Lung (tissue), 12 donors: ENCODE results near the gene TMEM131. TPM values are rescaled to one million over a fixed set of nuclear protein-coding genes. Genes with fewer than 3 reads are reported as not detected.

Experiments
- ATAC-seq: fragments of 200-7000 bp; cut with Tn5 transposase; one replicate; pipeline ENCODE4 v1.9.1; 2020; ENCODE audit warnings: moderate number of reproducible peaks; ENCODE audit not compliant: insufficient read depth, low FRiP score
- DNase-seq, 3 donors: peaks; one replicate each; pipeline ENCODE4 v3.0.0-alpha.2; 2013 to 2017
- H3K27ac ChIP-seq, 2 donors: one replicate each; pipeline ENCODE4 v1.5.1; 2013; ENCODE audit warnings: mild to moderate bottlenecking in 2 of 2, moderate library complexity in 2 of 2, control low read depth in 1 of 2, inconsistent platforms in 1 of 2, low read depth in 1 of 2, low read length in 1 of 2
- H3K27me3 ChIP-seq, 3 donors: one replicate each; pipeline ENCODE4 v1.5.1; 2013; ENCODE audit warnings: low read length in 2 of 3; ENCODE audit not compliant: control insufficient read depth in 3 of 3, insufficient read depth in 3 of 3
- H3K36me3 ChIP-seq, 4 donors: one replicate each; pipeline ENCODE4 v1.5.1; 2013; ENCODE audit warnings: low read length in 4 of 4, mild to moderate bottlenecking in 1 of 4, moderate library complexity in 1 of 4; ENCODE audit not compliant: control insufficient read depth in 4 of 4, insufficient read depth in 4 of 4
- H3K4me1 ChIP-seq, 5 donors: one replicate each; pipeline ENCODE4 v1.5.1; 2013; ENCODE audit warnings: low read length in 5 of 5, mild to moderate bottlenecking in 2 of 5, moderate library complexity in 1 of 5; ENCODE audit not compliant: control insufficient read depth in 5 of 5, insufficient read depth in 5 of 5
- H3K4me3 ChIP-seq: one replicate; pipeline ENCODE4 v1.5.1; 2013; ENCODE audit warnings: mild to moderate bottlenecking, control low read depth, moderate library complexity
- H3K9ac ChIP-seq, 2 donors: one replicate each; pipeline ENCODE4 v1.5.1; 2013; ENCODE audit warnings: low read length in 2 of 2, control low read depth in 1 of 2; ENCODE audit not compliant: insufficient read depth in 1 of 2
- H3K9me3 ChIP-seq, 4 donors: one replicate each; pipeline ENCODE4 v1.5.1; 2013; ENCODE audit warnings: low read length in 3 of 4, mild to moderate bottlenecking in 1 of 4, moderate library complexity in 1 of 4; ENCODE audit not compliant: control insufficient read depth in 4 of 4, insufficient read depth in 3 of 4
- CTCF ChIP-seq: IDR thresholded peaks from 2 replicates; pipeline ENCODE4 v1.5.1; 2012; ENCODE audit warnings: mild to moderate bottlenecking; ENCODE audit errors: control extremely low read depth, extremely low read depth
- WGBS, 2 donors: extraction: QIAGEN DNeasy Blood & Tissue Kit; methylation state at CpG; one replicate each; pipeline ENCODE4 v1.1.7; 2013; 5-methylcytosine and 5-hydroxymethylcytosine counted together
- polyA plus RNA-seq, 2 donors: library from polyadenylated mRNA; stranded (reverse); fragments of 200-250 nt; gene quantifications; one replicate each; pipeline ENCODE4 v1.2.1, GENCODE V29; 2013
- total RNA-seq, 2 donors: library from RNA; depleted of rRNA in 1 of 2; stranded (reverse); fragments of >200 nt in 1 of 2; gene quantifications; one replicate each; pipeline ENCODE4 v1.2.1, GENCODE V29; 2014 to 2021
- donor health status: control.
- donor health status: control.
- donor health status: Bipolar disorder and iron deficiency.
- donor health status: healthy.
- donor health status: DM: yes; HTN: yes; CAD: no.

Gene TMEM131
- total and polyA plus RNA-seq, 4 donors: 9.3 to 54.0 (median 23.7) TPM

GRCh38 chr2:97717613-97717995 is 278.1 kb downstream of the TMEM131 start:
- peaks cover 0 to under 1% (median 0%) of the 10 kb centered on the region in 3 donors for H3K27me3 ChIP-seq
- no peak overlapping the region for H3K27ac ChIP-seq
- no peak for DNase-seq
- H3K4me1 ChIP-seq: no peaks in the 10 kb centered on the region
- H3K9ac ChIP-seq: no peak overlapping the region
- ATAC-seq: no peak
- no peaks in the 10 kb centered on the region for H3K36me3 ChIP-seq
- no peak for TF ChIP-seq CTCF
- H3K9me3 ChIP-seq: no peaks in the 10 kb centered on the region
- H3K4me3 ChIP-seq: no peak overlapping the region
- 57 to 64% methylated on average over 3 of the region's 3 CpGs for WGBS, 2 donors

- Histone ChIP-seq H3K4me1 (no peaks in the 10 kb centered on the region), H3K36me3 (no peaks in the 10 kb centered on the region), H3K4me3 (no peak overlapping the region), H3K27me3 (no peaks in the 10 kb centered on the region), H3K9me3 (no peaks in the 10 kb centered on the region), H3K27ac (no peak overlapping the region), H3K9ac (no peak overlapping the region)
- TF ChIP-seq CTCF: no peak
- 86 to 92% methylated on average over 20 to 21 of the region's 21 CpGs for WGBS, 2 donors
- ATAC-seq (no peak), DNase-seq (peak in 1 of 3 donors; percentile 9)
Measured at GRCh38 chr2:97716695-97717612, 278.8 kb downstream of the TMEM131 start.

- no peak for TF ChIP-seq CTCF
- H3K4me1 ChIP-seq: no peaks in the 10 kb centered on the region
- DNase-seq (no peak), ATAC-seq (no peak)
- no peak overlapping the region for H3K4me3 ChIP-seq
- H3K36me3 ChIP-seq: no peaks in the 10 kb centered on the region
- WGBS, 2 donors: 82 to 86% methylated on average over 9 of the region's 9 CpGs
- H3K27ac ChIP-seq: no peak overlapping the region
- H3K27me3 ChIP-seq: no peaks in the 10 kb centered on the region
- H3K9me3 ChIP-seq: no peaks in the 10 kb centered on the region
- no peak overlapping the region for H3K9ac ChIP-seq
Measured at GRCh38 chr2:97715951-97716694, 279.6 kb downstream of the TMEM131 start.
